Stimulated activated CD4-positive, alpha-beta T cell treated with anti-CD3 and anti-CD28 coated beads, Interleukin-15, amount 100 ng/mL, for 24 hours (primary cell): ENCODE measurements around the gene CBR1.

Experiments
- DNase-seq: peaks from one replicate; pipeline ENCODE4 v3.0.0-alpha.2; 2020

CBR1 gene

GRCh38 chr21:36069713-36070583 is at the start of gene CBR1:
Gene CBR1 (plus strand): TSS chr21:36070024. CDS start chr21:36070116, 92 bp downstream.
- DNase-seq = peak; percentile 93

DNA sequence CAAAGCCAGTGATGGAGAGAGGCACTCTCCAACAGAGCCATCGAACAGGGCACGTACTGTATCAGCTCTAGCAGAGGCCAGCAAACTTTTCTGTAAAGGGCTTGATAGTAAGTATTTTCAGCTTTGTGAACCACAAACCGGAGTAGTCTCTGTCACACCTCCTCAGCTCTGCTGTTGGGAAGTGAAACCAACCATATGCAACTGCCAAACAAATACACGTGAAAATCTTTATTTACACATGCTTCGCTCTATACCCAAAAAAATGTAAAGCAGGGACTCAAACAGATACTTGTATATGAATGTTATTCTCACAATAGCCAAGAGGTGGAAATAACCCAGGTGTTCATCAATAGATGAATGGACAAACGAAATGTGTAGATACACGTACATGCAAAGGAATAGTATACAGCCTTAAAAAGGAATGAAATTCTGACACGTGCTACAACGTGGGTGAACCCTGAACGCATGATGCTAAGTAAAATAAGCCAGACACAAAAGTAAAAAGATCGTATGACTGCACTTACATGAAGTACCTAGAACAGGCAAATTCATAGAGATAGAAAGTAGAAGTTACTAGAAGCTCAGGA is 48.5 kb upstream of the CBR1 start:
- no peak for DNase-seq

- DNase-seq = no peak
These were observed 47.3 kb upstream of the CBR1 start for GRCh38 chr21:36022427-36023091.

- DNase-seq = no peak
These were observed 46.7 kb upstream of the CBR1 start for GRCh38 chr21:36023092-36023480.

DNA sequence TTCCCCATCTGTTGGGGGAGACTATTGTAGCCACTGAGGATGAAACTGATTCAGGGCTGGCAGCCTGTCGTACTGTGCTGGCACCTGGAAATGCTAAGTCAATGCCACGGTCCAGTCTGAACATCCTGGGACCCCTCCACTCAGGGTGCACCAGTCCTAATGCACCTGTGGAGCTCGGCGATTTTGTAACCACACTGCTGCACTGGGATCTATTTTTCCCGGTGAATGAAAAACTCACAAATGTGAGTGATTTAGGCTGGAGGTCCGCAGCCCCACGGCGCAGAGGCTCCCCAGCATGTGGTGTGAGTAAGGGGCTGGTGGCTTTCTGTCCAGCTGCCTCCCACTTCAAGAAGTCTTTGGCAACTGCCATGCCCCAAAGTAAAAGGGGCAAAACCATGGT is 45.0 kb upstream of the CBR1 start:
- no peak for DNase-seq

- no peak for DNase-seq
These were observed 42.5 kb upstream of the CBR1 start for GRCh38 chr21:36027347-36027746.

DNA sequence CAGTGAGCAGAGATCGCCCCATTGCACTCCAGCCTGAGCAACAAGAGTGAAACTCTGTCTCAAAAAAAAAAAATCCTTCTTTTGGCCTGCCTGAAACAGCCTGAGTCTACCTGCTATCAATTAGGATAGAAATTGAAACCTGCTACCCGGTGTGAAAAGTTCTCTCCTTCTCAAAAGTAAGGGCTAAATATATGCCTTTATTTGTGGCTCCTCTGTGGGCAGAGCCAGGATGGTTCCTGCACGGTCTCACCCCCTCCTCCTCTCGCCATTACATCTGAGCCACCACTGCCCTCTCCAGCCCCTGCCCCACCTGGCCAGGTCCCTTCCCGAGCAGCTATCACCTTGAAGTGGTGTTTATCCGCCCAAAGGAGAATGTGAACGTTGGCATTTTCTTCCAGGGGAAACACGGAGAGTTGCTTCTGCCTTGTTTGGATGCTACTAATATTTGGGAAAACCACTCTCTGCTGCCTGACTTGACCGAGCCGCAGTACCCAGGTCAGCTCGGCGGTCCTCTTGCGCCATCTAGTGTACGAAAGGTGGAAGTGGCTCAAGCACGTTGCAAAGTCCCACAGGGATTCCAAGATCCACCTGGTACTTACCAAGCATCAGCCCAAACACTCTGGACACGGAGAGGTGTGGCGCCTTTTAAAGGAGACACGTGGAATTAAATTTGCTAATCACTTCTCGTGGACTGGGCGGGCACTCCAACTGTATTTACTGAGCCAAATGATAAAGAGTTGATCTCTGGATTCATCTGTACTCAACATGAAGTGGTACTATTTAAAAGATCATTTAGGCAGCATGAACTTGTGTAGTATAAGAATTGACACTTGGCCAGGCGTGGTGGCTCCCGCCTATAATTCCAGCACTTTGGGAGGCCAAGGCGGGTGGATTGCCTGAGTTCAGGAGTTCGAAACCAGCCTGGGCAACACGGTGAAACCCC is 41.4 kb upstream of the CBR1 start:
- DNase-seq = peak; percentile 68

- DNase-seq = no peak
These were observed 40.5 kb upstream of the CBR1 start for GRCh38 chr21:36029309-36029708.

DNA sequence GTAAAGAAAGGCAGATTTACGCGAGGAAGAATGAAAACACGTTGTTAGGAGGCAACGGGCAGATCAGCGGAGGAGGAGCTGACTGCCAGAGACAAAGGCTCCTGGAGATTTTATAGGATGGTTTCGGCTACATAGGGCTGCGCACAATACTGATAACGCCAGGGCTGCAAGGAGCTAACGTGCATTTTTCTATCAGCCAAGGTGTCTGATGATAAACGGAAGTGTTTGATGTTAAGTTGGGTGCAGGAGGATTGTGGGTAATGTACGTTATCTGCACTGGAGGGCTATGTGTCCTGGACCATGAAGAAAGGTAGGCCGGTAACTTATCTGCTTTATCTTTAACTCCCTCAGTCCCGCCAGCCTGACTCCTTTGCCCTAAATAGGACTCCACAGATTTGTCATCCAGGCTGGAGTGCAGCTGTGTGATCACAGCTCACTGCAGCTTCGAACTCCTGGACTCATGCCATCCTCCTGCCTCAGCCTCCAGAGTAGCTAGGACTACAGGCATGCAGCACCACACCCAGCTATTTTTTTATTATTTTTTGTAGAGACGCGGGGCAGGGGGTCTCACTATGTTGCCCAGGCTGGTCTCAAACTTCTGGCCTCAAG is 39.1 kb upstream of the CBR1 start:
- DNase-seq = no peak

GRCh38 chr21:36032647-36033406 is 37.0 kb upstream of the CBR1 start:
- DNase-seq = no peak

DNA sequence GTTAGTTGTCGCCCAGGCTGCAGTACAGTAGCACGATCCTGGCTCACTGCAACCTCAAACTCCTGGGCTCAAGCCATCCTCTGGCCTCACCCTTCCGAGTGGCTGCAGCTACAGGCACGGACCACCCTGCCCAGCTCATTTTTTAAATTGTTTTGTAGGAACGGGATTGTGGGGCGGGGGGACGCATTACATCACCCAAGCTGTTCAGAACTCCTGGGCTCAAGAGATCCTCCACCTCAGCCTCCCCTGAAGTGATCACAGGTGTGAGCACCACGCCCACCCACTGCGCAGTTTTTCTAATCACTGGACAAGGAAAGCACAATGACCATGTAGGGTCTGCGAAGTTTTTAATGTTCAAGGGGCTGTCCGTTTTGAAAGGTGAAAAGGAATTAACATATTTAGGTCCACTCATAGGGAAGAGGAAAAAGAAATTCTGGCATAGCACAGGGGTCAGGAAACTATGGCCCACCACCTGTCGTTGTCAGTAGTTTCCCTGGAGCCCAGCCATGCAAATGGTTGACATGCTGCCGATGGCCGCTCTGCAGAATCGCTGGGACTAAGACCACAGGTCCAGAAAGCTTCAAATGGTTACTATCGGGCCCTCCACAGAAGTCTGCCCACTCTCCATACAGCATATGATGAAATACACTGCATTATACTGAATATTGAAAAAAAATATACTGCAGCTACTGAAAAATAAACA is 35.5 kb upstream of the CBR1 start:
- DNase-seq = no peak

DNA sequence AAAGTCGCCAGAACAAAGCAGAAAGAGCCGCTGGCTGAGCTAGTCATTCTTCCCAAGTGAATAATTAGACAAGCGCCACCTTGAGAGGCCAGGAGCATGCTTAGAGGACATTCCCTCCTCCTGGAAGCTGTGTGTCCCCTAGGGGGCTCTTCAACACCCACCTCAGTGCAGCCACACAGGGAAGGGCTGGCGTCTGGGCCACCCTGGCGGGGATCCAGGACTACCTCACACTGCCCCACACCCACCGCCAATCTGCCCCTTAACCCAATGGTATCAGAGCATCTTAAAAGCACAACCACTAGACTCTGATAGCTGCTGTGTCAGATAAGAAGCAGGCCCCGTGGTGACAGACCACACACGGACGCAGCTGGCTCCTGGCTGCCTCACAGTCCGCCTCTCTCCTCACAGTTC is 34.4 kb upstream of the CBR1 start:
- DNase-seq = no peak

DNA sequence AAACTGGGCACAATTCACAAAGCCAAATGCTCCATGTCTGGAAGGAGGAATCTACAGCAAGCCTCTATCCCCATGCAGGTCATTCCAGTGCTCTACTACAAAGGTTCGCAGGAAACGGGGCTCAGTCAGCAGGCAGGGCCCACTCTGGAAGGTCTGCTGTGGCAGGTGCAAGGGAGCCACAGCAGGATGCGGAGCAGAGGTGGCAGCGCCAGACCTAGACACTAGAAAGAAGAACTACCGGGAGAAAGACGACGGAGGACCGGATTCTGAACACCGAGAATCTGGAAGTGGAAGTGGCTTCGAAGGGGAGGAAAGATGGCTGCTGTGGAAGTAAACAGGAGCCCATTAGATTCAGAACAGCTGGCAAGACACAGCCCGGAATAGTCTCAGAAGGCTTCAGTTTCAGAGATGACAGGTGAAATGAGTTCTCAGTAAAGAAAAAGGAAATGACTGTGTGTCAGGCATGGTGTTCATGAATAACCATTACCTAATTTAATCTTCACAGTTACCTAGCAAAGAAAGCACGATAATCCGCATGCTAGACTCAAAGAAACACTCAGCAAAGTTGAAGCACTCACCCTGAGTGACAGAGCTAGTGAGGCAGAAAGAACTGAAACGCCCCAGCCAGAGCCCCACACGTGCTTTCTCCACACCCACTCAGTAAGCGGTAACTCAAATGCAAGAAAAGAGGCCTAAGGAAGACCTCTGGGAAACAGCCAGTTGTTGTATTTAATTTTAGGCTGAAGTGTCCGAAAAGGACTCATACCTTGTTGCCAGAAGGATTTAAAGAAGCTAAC is 30.9 kb upstream of the CBR1 start:
- no peak for DNase-seq

GRCh38 chr21:36039861-36040260 is 30.0 kb upstream of the CBR1 start:
- DNase-seq = no peak

DNA sequence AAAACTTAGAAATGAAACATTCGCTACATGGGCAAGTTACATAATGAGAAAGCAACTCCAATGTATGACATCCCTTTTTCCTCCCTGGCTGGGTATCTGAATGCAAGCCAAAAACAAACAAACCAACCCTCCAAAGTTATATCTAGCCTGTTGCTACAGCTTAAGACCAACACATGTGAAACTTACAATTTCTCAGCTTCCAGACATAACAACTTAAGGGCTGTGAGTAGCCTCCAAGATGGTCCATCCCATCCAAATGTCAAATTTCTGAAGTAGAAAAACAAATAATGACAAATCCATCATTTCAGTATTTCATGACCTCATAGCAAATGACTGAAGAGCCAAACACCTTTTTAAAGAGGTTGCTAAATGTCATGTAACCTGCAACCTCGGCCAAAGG is 29.4 kb upstream of the CBR1 start:
- no peak for DNase-seq

DNA sequence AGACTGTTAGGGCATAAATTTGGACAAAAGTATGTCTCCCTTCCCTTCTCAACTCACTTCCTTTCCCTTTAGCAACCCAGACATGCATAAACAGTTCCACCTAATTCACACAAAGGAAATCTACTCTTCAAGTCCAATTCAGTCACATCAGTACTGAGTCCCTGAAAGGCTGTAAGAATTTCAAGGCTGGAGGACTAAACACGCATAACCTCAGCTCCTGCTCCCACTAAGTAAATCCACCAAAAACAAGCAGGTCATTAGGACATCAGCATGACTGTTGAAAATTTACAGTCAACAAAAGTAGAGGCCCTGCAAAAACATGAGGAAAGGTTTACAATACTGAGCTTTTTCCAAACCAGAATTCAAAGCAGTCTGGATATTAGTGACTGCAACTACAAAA is 27.9 kb upstream of the CBR1 start:
- DNase-seq = no peak

GRCh38 chr21:36044056-36044455 is 25.8 kb upstream of the CBR1 start:
- DNase-seq = no peak

DNA sequence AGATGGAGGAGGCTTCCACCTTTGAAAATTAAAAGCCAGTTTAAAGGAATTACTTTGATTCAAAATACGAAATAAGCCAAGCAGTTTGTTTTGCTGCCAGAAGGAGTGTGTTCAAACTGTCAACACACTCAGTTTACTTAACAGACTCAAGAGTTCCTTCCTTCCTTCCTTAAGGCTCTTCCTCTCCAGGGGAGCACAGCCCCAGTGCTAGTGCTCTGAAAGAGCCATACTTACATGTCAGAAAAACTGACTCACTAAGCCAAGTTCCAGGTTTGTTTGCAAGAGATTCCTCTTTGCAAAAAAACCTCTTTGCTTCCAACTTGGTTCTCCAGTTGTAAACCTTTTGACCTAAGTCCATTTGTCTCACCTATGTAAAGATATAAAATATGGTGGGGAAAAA is 23.8 kb upstream of the CBR1 start:
- no peak for DNase-seq

GRCh38 chr21:36047139-36047538 is 22.7 kb upstream of the CBR1 start:
- DNase-seq = no peak

GRCh38 chr21:36048357-36048756 is 21.5 kb upstream of the CBR1 start:
- DNase-seq = no peak
